CD4-positive, alpha-beta T cell treated with Interleukin-4 for 4 hours (primary cell): ENCODE measurements around the gene ZNF668.
A peak's percentile ranks its signal among the peaks of the same experiment; 100 is the strongest.

Experiments used
- DNase-seq: peaks from one replicate; pipeline ENCODE4 v3.0.0-alpha.2; 2020

ZNF668 gene

DNA sequence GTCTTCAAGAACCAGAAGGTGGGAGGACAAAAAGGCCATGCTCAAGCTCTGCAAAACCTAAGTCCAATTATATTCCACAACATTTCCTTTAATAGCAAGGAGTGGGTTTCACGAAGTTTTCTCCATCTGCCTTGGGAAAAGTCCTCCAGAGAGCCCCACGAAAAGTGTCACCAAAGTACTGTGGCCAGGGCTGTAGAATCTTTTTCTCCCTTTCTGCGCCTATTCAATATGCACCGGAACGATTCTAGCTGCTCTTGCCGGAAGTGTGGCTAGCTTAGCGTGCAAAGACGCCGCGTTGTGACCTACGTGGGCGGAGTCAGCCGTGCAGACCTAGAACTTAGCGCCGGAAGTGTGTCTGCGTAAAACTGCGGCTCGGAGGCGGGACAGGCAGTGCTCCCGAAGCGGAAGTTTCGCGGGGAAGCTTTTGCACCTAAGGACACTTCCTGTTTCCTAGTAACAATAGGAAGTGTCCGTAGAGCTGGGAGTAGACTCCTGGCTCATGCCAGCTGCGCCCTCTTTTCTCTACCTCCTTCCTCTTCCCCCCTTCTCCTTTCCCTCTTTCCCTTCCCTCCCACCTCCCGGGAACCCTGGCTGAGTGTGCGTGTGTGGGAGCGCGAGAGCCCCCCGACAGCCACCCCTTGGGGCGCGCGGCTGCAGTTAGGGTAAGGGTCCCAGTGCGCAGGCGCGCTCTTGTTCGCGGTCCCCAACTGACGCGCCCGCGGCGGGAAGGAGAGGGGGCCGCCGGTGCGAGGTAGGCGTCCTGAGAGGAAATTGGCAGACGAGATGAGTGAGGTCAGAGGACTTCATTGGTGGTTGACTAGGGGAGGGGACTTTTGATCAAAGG, at the start of gene ZNF668, which contains the start of gene ZNF646:
ZNF668 (minus strand) TSS at position 271 of the 844 bp plus-strand sequence. CDS start 9,781 bp downstream, outside the sequence.
ZNF646 (plus strand) TSS at position 453 of the 844 bp plus-strand sequence. CDS start 1,903 bp downstream, outside the sequence.
- peak; percentile 98 for DNase-seq

DNA sequence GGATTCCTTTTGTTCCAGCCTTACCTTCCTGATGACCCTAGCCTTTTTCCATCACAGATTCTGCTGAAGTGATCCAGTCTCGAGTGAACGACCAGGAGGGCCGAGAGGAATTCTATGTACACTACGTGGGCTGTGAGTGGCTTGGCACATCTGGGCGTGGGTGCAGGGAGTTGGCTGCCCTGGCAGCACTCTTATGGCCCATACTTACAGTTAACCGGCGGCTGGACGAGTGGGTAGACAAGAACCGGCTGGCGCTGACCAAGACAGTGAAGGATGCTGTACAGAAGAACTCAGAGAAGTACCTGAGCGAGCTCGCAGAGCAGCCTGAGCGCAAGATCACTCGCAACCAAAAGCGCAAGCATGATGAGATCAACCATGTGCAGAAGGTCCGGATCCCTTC, 46.1 kb upstream of the ZNF668 start:
- DNase-seq = no peak

DNA sequence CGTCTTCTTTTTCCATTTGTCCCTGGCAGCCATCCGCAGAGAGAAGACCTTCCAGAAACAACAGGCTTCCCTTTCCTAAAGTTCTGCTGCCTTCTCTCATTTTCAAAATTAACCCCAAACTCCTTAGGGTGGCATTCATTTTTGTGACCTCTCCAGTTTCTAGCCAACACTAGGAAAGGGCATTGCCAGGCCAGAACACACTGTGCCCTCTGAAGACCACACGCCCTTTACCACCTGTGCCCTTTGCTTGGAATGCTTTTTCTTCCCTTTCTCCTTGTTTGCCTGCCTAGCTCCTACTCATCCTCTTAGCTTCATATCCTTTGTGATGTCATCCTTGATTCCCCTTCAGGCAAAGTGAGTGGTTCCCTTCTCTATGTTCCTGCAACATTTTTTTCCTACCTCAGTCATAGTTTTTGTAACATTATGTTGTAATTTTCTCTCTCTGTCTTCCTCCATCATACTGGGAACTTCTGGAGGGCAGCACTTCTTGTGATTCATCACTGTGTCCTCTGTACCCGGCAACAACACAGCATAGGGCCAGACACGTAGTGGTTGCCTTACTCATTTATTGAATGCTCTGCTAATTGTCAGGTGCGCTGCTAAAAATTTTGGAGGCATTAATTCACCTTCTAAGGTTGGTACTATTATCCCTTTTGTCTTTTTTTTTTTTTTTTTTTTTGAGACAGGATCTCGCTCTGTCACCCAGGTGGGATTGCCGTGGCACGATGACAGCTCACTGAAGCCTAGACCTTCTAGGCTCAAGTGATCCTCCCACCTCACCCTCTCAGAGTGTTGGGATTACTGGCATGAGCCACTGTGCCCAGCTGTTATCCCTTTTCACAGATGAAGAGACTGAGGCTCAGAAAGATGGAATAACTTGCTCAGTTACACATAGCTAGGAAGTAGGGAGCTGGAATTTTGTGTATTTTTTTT, 44.4 kb upstream of the ZNF668 start:
- DNase-seq = no peak

- peak; percentile 96 for DNase-seq
These were observed 43.6 kb upstream of the ZNF668 start, which contains the start of gene KAT8 for GRCh38 chr16:31117384-31118222. Gene KAT8 (plus strand): TSS chr16:31117664. CDS start chr16:31117682, 18 bp downstream.

- no peak for DNase-seq
These were observed 40.4 kb upstream of the ZNF668 start for GRCh38 chr16:31114468-31114867.

- peak; percentile 16 for DNase-seq
These were observed 39.4 kb upstream of the ZNF668 start for GRCh38 chr16:31113121-31114120.

GRCh38 chr16:31112711-31113110, 38.7 kb upstream of the ZNF668 start:
- DNase-seq = no peak

GRCh38 chr16:31111881-31112466, 37.9 kb upstream of the ZNF668 start:
- DNase-seq = no peak

DNA sequence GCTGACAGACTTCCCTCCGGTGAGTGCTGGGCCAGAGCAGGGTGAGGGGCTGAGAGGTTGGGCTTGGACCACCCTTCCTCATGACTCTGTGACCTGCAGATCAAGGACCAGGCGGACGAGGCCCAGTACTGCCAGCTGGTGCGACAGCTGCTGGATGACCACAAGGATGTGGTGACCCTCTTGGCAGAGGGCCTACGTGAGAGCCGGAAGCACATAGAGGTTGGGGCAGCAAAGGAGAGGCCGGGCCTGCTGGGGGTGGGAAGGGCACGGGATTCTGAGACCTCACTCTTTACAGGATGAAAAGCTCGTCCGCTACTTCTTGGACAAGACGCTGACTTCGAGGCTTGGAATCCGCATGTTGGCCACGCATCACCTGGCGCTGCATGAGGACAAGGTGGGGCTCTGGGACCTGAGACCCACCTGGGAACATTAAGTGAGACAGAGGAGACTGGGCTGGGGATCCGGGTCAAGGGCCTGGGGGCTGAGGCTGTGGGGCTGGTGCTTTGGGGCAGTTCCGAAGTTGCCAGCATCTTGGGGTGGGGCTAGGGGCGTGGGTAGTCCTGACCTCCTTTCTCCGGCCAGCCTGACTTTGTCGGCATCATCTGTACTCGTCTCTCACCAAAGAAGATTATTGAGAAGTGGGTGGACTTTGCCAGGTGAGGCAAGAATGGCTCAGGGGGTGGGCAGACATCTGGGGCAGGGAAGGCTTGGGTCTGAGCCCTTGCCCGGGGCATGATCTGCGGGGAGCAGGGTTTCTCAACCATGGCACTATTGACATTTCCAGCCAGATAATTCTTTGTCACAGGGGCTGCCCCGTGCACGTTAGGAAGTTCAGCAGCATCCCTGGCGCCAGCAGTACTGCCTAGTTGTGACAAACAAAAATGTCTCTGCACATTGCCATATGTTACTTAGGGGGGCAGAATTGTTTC, 36.3 kb upstream of the ZNF668 start:
- no peak for DNase-seq

GRCh38 chr16:31109622-31110021, 35.6 kb upstream of the ZNF668 start:
- no peak for DNase-seq

GRCh38 chr16:31108794-31109558, 34.9 kb upstream of the ZNF668 start:
- DNase-seq = no peak

DNA sequence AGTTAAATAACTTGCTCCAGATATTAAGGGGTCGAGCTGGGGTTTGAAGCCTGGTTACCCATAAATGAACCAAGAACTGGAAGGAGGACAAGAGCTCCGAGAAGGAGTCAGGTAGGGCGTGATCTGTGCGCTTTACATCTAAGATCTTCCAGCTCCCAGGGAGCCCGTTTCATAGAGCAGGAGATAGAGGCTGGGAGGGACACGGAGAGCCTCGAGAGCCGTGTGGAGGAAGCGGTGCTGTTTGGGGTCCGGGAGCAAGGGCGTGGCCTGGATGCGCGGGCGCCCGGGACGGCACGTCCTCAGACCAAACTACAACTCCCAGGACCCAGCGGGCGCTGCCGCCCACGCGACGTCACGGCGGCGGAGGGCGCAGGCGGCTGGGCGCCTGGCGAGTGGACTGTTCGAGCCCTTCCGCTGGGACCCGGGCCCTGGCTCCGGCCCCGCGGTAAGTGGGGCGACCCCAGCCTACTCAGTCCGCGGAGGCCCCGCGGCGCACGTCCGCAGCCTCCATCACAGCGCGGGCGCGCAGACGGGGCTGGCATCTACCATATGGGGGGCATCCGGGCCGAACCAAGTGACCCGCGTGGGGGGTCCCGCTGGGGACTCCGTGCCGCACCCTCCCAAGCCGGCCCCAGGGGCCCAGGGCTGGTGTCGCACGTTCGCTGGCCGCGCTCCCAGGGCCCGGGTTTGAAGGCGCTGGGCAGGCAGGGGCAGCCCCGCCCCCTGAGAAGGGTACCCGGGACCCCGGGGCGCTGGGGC, 34.2 kb upstream of the ZNF668 start, which contains the start of gene BCKDK:
BCKDK (plus strand) TSS at position 352 of the 759 bp plus-strand sequence. CDS start 838 bp downstream, outside the sequence.
- DNase-seq = peak; percentile 47

- DNase-seq = no peak
These were observed 33.4 kb upstream of the ZNF668 start for GRCh38 chr16:31107465-31107867.

GRCh38 chr16:31106509-31107464, 32.7 kb upstream of the ZNF668 start:
- DNase-seq = no peak

DNA sequence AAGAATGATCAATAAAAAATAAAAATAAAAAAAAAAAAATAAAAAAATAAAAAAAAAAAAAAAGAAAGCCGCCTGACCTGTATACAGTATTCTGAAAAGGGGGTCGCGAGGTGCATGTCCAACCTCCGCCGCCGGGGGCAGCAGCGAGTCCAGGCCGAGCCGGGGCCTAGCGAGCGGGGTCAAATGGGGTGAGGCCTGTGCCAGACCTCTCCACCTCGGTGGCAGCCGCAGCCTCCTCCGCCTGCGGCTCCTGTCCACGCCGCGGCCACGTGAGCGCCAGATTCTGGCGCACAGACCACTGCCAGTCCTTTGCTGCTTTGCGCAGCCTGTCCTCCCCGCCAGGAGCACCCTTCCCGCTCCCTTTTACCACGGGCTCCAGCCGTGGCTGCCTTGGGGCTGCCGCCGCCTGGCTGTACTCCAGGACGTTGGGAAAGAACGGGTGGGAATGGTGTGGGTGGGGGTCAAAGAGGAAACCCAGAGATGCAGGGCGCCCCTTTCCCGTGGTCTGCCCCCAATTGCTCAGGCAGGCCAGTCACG, 31.7 kb upstream of the ZNF668 start:
- peak; percentile 70 for DNase-seq
